ENCODE measurements around the gene WNT7B.

DNA sequence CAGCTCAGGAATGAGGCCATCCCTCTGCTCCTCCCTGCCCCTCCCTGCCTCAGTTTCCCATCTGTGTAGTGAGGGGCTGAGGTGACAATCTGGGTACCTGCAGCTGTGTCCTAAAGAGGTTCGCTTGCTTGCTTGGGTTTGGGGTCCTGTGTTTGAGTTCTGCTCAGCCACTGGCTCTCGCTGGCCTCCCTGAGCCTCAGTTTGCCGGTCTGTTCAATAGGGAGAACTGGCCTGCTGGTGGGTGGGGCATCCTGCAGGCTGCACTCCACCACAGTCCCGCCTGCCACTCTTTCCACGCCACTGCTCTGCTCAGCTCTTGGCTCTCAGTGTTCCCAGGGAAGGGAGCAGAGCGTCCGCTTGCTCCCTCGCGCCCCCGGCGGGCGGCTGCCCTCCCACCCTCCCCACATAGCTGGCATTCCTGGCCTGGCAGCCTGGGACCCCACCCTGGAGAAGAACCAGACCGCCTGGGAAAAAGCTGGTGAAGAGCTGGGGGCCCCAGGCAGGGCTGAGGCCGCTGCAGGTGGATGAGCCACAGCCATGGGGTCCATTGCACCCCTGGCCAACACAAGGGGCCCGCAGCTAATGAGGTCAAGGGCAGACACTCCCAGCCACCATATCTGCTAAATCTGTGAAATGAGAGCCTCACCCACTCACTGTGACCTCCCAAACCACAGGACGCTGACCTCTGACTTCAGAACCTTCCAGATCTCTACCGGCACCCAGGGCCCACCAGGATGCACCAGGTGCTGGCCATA is 15.1 kb downstream of the WNT7B start:
- TF ChIP-seq, protein P1, sequence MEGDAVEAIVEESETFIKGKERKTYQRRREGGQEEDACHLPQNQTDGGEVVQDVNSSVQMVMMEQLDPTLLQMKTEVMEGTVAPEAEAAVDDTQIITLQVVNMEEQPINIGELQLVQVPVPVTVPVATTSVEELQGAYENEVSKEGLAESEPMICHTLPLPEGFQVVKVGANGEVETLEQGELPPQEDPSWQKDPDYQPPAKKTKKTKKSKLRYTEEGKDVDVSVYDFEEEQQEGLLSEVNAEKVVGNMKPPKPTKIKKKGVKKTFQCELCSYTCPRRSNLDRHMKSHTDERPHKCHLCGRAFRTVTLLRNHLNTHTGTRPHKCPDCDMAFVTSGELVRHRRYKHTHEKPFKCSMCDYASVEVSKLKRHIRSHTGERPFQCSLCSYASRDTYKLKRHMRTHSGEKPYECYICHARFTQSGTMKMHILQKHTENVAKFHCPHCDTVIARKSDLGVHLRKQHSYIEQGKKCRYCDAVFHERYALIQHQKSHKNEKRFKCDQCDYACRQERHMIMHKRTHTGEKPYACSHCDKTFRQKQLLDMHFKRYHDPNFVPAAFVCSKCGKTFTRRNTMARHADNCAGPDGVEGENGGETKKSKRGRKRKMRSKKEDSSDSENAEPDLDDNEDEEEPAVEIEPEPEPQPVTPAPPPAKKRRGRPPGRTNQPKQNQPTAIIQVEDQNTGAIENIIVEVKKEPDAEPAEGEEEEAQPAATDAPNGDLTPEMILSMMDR (IDR thresholded peaks at IDR 0.05; ENCODE audit: low read depth, low read length, poor library complexity, severe bottlenecking), result no peak
- no peak for TF ChIP-seq EZH2phosphoT487 (IDR thresholded peaks at IDR 0.05; ENCODE audit: borderline replicate concordance, low read length)
